ENCODE results near the gene TOGARAM2.

Gene TOGARAM2

DNA sequence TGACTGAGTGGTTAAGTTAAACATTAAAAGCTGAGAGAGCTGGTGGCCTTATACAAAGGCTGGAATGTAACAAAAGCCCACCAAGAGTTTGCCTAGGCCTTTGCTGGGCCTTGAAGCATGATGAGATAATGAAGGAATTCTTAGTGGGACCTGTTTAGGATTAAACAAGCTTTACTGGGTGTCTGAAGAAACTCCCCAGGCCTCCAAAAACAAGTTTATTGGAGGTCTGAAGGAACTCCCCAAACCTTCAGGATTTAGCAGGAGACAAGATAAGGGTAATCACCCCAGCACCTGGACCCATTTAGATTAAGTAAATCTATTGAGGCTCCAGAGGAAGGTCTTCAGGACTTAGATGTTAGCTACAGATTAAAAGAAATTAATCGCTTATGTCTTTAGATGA is 74.5 kb downstream of the TOGARAM2 start:
- no peak for DNase-seq (ENCODE audit: low spot score)

DNA sequence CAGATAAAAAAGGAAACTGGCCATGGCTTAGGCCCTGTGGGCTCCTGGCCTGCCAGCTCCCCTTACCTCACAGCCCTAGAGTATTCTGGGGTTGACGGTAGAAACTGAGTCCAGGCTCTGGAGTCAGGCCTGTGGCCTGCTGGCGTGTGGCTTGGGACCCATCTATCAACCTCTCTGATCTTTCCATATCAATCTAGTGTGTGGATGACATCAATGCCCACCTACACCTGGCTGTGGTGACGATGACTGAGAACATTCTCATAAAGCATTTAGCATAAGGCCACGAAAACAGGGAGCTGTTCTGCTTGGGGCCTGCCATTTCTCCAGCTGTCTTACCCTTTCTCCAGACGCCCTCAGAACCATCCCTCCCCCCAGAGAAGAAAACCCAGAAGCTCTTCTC is 75.4 kb downstream of the TOGARAM2 start:
- no peak for DNase-seq (ENCODE audit: low spot score)

DNA sequence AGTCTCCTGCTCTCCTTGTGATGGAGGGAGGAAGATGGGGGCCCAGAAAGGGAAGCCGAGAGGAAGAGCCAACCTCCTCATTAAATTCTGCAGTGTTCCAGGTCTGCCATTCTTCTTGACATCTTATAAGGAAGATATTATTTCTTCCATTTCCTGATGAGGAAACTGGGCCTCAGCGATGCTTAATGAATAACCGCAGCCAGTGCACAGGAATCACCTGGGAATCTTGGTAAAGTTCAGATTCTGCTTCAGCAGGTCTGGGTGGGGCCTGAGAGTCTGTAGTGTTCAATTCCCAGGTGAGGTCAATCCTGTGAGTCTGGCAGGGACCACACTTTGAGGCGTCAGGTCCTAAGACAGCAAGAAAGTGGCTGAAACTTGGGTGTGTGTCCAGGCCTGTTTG is 75.9 kb downstream of the TOGARAM2 start:
- no peak for DNase-seq (ENCODE audit: low spot score)

DNA sequence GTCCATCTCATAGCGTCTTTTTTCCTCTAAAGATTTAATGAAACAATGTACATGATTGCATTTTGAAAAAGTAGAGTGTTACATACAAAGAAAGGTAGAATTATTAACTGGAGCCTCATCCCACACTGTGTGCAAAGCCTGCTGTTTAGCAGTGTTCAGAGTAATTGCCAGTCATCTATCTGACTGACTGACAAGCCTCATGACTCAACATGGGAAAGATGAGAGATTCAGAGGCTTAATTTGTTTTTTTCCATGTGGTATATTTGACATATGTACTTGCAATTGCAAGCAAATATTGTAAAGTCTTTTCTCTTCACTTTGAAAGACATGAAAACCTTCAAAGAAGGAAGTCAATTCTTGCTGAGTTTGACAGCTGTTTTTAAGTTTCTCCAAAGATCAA is 78.5 kb downstream of the TOGARAM2 start:
- DNase-seq (ENCODE audit: low spot score) = no peak

DNA sequence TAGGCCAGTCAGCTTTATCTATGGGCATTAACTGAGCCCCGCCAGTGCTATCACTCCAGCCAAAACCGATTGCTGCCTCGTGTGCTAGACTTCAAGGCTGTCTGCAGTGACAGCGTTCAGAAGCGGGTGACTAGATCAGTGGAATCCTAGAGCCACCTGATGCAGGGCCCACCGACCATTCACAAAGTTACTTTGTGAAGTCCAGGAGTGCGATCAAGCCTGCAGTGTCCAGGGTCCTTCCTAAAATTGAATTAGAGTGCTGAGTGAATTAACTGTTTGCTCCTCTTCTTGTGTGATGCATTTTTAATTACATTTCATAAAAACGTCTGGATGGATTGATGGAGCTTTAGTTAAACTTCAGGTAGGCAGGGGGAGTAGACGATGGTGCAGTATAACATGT is 79.3 kb downstream of the TOGARAM2 start:
- no peak for DNase-seq (ENCODE audit: low spot score)

DNA sequence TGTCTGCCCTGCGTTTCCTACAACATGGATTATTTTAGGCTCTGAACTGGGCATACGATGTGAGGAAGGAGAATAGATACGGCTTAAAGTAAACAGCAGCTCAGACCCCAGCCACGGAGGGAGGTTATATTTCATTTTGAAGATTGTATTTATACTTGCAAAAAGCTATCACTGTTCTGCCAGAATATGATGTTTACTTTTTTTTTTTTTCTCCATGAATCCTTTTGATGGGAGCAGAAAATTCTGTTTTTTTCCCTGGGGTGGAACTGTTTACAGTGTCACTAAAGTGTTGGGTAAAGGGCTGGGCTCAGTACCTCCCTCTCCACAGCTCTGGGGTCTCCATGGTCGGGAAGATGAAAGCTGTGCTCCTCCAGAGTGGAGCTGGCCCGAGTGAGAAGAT is 80.1 kb downstream of the TOGARAM2 start:
- no peak for DNase-seq (ENCODE audit: low spot score)

DNA sequence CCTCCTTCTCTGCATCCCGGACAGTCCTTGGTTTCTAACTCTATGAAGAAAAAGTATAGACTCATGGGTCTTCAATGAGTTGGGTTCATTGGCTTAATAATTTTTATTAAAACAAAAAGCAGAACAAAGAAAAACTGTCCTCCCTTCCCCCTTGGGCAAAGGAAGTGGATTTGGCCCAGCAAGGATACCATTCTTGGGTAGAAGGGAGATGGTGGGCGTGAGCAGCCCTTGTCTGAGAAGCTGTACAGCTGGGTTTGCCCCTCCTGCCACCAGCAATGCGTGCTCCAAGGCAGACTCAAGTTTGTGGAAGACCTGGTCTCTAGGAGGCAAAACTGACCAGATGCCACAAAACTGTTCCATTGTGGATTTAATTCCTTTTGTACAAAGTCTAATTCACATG is 80.5 kb downstream of the TOGARAM2 start:
- no peak for DNase-seq (ENCODE audit: low spot score)

DNA sequence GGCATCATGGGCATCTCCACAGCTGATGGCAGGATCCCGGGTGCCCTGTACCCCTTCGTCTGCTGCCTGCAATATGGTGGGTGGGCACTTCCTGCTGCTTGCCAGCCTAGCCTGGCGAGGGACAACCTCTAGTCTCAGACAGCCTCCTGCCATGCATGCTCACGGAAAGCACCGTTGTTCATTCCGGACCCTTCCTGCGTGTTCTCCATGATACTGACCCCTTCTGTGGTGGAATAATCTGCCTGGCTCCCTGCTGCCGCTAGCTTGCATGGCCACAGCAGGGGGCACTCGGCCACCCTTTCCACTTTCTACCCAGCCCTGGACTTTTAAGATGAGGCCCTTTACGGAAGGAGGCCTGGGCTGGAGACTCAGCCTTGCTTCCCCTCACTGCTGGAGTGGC is 81.3 kb downstream of the TOGARAM2 start:
- DNase-seq (ENCODE audit: low spot score) = no peak

DNA sequence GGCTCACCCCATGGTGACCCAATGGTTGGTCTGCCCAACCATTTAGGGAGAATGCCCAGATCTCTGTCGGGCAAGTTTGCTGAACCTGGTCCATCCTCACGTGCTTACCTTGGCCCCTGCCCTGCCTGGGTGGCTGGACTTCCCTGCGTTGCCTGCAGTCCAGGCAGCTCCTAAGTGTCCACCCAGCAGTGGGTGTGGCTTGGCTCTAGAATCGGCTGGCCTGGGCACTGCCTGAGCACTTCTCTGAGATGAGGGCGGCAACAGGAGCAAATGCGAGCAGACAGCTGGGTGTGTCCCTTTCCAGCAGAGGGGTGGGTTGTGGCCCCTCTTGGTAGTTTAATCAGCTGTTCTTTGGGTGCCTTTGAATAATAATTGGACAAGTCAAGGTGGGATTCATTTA is 82.0 kb downstream of the TOGARAM2 start:
- no peak for DNase-seq (ENCODE audit: low spot score)

DNA sequence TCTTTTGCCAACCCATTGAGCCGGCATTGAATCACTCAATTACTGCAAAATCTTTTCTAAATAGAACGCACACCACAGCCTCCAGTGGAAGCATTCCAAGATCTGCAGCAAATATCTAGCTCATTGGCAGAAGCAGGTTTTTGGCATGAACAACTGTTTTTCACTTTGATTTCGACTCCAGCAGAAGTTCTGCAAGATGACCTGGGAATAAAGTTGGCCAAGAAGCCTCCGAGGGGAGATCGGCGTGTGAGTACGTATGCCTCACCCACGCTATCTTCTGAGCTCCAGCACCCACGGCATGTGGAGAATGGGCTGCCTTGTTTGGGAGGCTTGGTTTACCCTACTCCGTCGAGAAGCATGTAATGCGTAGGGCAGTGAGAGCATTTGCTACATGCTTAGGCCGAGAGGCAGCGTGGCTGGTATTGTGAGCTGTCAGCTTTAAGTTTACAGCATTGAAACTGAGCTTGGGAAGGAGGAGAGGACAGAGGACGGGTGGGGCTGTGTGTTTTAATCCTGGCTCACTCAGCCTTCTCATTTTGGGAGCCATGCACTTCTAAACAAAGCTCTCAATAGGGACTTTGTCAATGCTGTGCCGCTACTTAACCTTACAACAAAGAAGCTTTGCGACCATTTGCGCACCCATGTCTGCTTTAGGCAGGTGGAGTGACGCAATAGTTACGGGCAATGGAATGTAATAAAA is 82.7 kb downstream of the TOGARAM2 start:
- peak; percentile 46 for DNase-seq (ENCODE audit: low spot score)

DNA sequence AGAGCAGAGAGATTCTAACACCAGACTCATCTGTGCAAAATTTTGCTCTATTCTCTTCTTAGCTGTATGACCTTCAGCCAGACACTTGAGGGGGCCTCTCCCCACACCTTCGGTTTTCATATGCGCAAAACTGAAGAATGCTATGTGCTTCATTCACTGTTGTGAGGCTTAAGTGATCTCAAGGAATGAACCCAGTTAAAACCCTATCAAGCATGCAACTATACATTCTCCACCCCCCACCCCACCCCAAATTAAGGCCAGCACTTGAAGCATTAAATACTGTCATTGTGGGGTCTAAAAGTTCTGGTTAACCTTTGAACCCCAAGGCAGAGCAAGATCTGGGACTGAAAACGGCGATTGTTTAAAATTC is 83.2 kb downstream of the TOGARAM2 start:
- DNase-seq (ENCODE audit: low spot score) = no peak

DNA sequence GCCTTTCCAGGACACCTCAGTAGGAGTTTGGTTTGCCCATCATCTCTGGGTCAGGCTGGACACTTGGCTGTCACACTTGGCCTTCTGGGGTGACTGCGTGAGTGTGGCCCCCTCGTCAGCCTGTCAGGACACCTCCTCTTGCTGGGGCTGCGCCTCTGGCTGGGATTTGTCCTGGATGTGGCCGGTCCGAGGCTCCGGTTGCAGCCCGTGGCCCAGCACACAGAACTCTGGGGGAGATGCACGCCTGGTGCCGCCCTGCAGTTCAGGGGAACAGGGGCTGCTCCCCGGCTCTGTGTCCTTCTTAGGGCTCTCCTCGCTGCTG is 83.6 kb downstream of the TOGARAM2 start:
- no peak for DNase-seq (ENCODE audit: low spot score)

DNA sequence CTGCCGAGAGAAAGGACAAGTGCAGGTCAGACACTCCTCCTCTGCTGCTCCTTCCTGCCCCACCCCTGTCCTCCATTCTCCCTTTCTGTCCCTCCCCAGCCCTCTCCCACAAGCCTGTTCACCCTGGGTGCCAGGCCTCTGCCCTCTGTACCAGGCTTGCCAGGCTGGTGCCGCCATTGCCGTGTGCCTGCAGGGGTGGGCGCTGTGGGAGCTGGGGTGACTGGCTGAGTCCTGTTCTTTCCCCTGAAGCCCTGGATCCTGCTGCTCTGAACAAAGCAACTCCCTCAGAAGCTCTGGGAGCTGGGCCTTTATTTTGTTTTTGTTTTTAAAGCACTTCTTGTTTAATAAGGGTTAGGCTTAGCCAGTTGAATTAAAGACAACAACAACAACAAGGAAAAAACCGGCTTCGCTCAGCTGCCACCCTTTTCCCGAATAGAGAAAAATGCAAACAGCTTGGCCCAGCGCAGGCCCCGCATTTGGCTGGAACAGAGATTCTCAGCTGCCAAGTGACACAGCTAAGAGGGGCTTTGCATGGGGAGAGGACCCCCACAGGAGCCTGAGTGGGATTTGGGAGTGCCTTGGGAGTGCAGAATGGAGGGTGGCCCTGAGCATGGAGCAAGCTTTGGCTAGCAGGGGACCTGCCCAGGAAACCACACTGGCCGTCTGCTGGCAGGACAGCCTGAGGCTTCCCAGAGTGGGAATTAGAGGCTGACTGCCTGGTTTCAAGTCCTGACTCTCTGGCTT is 84.1 kb downstream of the TOGARAM2 start:
- DNase-seq (ENCODE audit: low spot score) = peak; percentile 73

DNA sequence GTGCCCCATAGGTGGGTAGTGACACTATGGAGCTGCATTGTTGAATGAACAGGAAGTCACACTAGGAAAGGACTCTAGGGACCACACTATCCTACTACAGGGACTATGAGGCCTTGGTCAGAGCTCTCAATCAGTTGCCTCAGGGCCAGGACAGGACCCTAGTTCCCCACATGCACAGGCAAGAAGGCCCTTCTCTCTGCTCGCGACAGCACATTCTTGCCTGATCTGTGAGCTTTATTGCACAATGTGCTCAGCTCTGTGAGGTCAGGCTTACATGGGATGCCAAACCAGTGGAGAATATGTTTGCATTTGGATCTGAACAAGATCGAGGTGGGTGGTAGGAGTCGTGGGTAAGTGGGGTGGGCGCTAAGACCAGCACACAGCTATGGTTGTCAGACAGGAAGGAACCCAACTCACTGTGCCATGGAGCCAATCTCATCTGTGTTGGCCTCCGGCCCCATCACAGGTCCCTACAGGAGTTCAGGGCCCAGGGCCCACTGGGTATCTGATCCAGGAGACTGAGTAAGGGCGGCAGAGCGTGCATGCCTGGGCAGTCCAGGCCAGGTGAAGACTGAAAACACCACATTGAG is 85.3 kb downstream of the TOGARAM2 start:
- DNase-seq (ENCODE audit: low spot score) = no peak

DNA sequence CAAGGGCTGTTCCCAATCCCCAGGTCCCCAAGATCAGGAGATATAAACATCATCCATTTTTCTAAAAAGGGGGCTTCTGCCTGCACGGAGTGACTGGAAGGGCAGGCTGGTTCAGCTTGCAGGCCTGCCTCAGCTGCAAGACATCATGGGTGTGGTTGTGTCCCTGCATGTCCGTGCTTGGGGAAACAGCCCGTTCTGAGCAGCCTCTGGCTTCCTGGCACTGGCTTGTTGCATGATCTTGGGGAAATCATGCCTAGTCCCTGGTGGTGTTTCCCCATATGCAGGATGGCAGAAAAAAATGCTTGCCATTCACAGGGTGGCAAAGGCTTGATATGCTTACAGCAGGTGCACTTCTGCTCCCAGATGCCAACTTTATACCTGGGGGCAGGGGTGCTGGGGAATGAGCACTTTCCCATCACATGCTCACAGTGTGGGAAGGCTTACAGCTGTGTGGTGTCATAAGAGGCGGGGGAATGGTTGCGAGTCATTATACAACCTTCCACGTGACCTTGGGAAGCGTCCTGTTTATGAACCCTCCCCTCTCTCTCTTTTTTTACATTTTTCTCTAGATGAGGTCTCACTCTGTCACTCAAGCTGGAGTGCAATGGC is 86.0 kb downstream of the TOGARAM2 start:
- no peak for DNase-seq (ENCODE audit: low spot score)

DNA sequence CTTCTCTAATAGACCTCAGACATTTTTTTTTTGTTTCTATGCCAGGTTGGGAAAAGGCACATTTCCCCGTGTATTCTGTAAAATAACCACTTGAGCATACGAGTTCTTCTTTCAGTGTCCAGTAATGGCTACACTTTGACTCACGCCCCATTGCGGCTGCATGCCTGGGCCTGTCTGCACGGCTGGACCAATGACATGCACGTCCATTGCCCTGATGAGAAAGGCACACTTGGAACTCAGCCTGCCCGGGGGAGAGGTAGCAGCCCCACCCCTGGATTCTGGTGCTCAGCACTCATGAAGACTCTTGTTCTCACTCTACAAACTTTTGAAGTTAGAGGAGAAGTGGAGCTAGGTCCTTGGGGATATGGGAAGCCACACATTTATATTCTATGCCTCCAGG is 87.4 kb downstream of the TOGARAM2 start:
- no peak for DNase-seq (ENCODE audit: low spot score)

DNA sequence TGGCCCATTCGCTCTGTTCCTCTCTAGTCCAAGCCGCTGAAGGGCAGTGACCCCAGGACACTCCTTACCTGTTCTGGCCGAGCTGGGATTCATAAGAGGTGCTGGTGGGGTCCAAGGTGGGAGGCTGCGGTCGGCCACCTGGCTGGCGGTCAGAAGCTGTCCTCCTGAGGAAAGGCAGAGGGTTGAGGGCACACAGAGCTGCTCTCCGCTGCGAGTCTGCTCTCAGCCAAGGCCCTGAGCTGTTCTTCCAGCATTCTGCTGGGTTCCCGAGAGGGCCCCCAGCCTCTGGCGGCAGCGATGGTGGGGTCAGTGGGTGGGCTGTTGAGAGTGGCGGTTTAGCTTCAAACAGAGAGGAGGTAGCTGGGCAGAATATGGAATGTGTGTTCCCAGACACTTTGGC is 89.4 kb downstream of the TOGARAM2 start:
- DNase-seq (ENCODE audit: low spot score) = no peak

DNA sequence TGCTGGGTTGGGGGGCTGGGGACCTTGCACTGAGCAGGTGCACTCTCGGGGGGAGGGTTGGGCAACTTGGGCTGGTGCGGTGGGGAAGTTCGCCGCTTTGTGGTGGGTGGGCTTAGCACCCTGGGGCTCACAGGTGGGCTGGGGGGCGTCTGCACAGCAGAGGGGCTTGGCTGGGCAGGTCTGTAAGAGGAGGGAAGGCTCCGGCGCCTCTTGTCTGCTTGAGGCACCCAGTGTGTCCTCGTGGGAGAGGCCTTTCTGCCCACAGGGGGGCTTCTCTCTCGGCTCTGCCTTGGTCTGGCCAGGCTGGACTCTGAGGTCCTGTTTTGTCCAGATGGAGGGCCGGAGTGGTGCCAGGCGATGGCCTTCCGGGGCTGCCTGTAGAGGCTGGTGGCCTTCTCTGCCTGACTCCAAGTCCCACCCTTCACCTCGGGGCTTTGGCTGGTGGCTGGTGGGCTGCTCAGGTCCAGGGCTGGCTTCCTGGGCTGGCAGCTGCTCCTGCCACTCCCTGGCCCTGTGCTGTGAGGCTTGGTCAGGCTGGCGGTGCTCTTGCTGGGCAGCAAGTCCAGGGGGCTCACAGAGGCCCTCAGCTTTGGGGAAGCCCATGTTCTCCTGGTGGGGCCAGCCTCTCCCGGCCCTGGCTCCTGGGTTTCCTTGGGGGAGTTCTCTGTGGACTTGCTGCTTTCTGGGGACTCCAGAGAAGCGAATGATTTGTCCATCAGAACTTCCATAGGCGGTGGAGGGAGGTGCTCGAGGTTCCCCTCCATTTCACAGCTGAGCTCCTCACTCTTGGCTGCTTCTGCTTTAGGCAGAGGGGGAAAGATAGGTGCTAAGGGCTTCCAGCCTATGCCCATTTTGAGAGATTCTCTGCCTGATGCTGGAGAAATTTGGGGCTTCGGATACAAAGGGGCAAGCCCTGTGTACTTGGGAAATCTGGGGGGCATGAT is 90.2 kb downstream of the TOGARAM2 start:
- DNase-seq (ENCODE audit: low spot score) = no peak

DNA sequence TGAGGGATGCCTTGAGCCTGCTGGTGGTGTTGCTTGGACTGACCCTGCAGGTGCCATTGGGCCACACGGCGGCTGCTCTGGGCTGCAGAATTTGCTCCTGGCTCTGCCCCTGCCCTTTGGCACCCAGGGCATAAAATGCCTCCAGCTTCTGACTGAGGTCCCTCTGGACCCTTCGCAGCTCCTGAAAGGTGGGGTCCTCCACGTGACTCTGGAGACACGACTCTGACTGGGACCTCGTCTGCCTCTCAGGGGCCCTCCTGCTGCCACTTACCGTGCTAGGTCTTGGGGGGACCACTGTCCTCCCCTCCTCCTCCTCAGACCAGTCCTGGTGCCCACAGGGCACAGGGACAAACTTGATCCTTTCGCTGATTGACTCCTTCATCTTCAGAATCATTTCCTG is 91.2 kb downstream of the TOGARAM2 start:
- no peak for DNase-seq (ENCODE audit: low spot score)

DNA sequence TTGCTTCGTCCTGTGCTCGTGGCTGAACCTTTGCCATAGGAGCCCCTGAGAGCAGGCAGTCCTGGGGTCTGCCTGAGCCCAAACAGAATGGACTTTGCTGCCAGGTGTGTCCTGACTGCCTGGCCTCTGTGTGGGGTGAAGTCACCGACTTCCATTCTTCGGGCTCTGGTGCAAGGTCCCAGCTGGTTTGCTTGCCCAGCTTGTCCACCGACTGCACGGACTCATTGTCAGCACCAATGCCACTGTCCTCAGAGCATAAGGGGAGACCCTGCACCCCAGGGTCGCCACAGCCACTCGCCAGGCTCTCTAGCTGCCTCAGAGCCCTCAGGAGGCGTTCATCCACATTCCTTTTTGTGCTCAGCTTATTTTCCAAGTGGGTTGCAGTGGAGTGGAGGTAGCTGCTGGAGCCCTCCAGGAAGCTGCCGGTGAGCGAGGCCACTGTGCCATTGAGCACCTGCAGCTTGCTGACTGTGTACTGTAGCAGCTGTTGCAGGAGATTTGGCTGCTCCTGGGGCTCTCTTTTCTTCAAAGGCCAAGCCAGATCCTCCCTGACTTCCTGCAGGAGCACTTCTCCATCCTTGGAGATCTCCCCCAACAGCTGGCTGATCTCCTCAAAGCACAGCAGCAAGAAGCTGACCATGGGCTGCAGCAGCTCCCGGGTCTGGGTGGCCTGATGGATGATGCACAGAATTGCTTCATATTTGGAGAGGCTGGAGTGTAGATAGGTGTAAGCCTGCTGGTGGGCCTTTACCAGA is 92.0 kb downstream of the TOGARAM2 start:
- no peak for DNase-seq (ENCODE audit: low spot score)

DNA sequence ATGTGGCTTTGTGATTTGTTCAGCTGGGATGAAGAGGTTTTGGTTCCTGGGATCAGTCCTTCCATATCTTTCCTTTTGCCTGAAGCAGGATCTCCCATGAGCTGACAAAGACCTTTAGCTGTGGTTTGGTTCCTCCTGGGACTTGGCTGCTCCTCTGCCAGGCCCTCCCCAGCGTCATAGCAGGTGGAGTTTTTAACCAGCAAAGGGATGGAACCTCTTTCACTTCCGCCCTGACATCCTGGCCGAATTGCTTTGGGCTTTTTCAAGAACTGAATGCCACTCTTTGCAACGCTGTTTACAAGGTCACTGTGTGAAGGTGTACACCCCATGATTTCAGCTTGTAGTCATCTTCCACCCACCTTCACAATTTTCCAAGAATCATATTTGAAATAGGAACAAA is 92.8 kb downstream of the TOGARAM2 start:
- no peak for DNase-seq (ENCODE audit: low spot score)
